Mesenchymal stem cell (in vitro differentiated cells and primary cell): ENCODE results near the gene NECAB2.

Experiments used
- DNase-seq: peaks from one replicate; pipeline ENCODE4 v3.0.0-alpha.2; 2013
- H2AFZ ChIP-seq: one replicate; pipeline ENCODE4 v1.6.1; 2013; ENCODE audit warnings: low read depth, mild to moderate bottlenecking, control low read depth, inconsistent platforms, low read length, moderate library complexity
- H2AK5ac ChIP-seq: 2 replicates; pipeline ENCODE4 v1.6.1; 2013; ENCODE audit warnings: low read length, moderate library complexity, mild to moderate bottlenecking, inconsistent platforms; ENCODE audit not compliant: severe bottlenecking
- H2BK120ac ChIP-seq: one replicate; pipeline ENCODE4 v1.6.1; 2013; ENCODE audit warnings: low read depth, mild to moderate bottlenecking, inconsistent platforms, low read length, moderate library complexity
- H2BK12ac ChIP-seq, 2 experiments: one replicate each; pipeline ENCODE4 v1.6.1; 2013; ENCODE audit warnings: inconsistent platforms in 2 of 2, low read length in 2 of 2, mild to moderate bottlenecking in 2 of 2, moderate library complexity in 2 of 2, control low read depth in 1 of 2
- H2BK15ac ChIP-seq: one replicate; pipeline ENCODE4 v1.6.1; 2013; ENCODE audit warnings: mild to moderate bottlenecking, low read depth, inconsistent platforms; ENCODE audit not compliant: poor library complexity, severe bottlenecking
- H2BK5ac ChIP-seq: 2 replicates; pipeline ENCODE4 v1.6.1; 2013; ENCODE audit warnings: low read depth, mild to moderate bottlenecking, low read length, control low read depth, inconsistent platforms; ENCODE audit not compliant: poor library complexity, severe bottlenecking
- H3K14ac ChIP-seq, 2 experiments: one replicate each; pipeline ENCODE4 v1.6.1; 2013; ENCODE audit warnings: inconsistent platforms in 2 of 2, low read length in 2 of 2, control low read depth in 1 of 2, mild to moderate bottlenecking in 1 of 2, moderate library complexity in 1 of 2
- H3K18ac ChIP-seq, 2 experiments: one replicate each; pipeline ENCODE4 v1.6.1; 2013; ENCODE audit warnings: inconsistent platforms in 2 of 2, low read length in 2 of 2, control low read depth in 1 of 2, low read depth in 1 of 2, mild to moderate bottlenecking in 1 of 2
- H3K23ac ChIP-seq, 2 experiments: one replicate each; pipeline ENCODE4 v1.6.1; 2013; ENCODE audit warnings: inconsistent platforms in 2 of 2, low read length in 2 of 2, mild to moderate bottlenecking in 2 of 2, moderate library complexity in 2 of 2, control low read depth in 1 of 2
- H3K27ac ChIP-seq: 2 replicates; pipeline ENCODE4 v1.5.1; 2013; ENCODE audit warnings: mild to moderate bottlenecking, moderate library complexity, low read length, control low read depth, inconsistent platforms; ENCODE audit not compliant: poor library complexity, severe bottlenecking
- H3K27me3 ChIP-seq, 2 experiments: 2 replicates each; pipeline versions ENCODE4 v1.6.1 to v1.7.0; 2013; ENCODE audit warnings: low read length in 2 of 2, mild to moderate bottlenecking in 2 of 2, moderate library complexity in 2 of 2, control low read depth in 1 of 2, inconsistent platforms in 1 of 2; ENCODE audit not compliant: control insufficient read depth in 1 of 2, insufficient read depth in 1 of 2
- H3K36me3 ChIP-seq, 2 experiments: 2 replicates each; pipeline versions ENCODE4 v1.6.1 to v1.7.0; 2013; ENCODE audit warnings: low read length in 2 of 2, control low read depth in 1 of 2, inconsistent platforms in 1 of 2, low read depth in 1 of 2, mild to moderate bottlenecking in 1 of 2; ENCODE audit not compliant: insufficient read depth in 2 of 2, control insufficient read depth in 1 of 2
- H3K4ac ChIP-seq, 2 experiments: one replicate each; pipeline ENCODE4 v1.6.1; 2013; ENCODE audit warnings: inconsistent platforms in 2 of 2, low read length in 2 of 2, mild to moderate bottlenecking in 2 of 2, moderate library complexity in 2 of 2, control low read depth in 1 of 2, low read depth in 1 of 2
- H3K4me1 ChIP-seq: 2 replicates; pipeline ENCODE4 v1.6.1; 2013; ENCODE audit warnings: low read depth, low read length, control low read depth; ENCODE audit not compliant: control insufficient read depth, insufficient read depth
- H3K4me2 ChIP-seq: 2 replicates; pipeline ENCODE4 v1.6.1; 2013; ENCODE audit warnings: low read length, mild to moderate bottlenecking, inconsistent platforms; ENCODE audit not compliant: poor library complexity, severe bottlenecking
- H3K4me3 ChIP-seq, 2 experiments: 2 replicates each; pipeline versions ENCODE4 v1.5.1 to v1.7.0; 2013; ENCODE audit warnings: low read length in 2 of 2, mild to moderate bottlenecking in 2 of 2, control low read depth in 1 of 2, low read depth in 1 of 2; ENCODE audit not compliant: insufficient read depth in 1 of 2
- H3K79me1 ChIP-seq: replicated peaks from 2 replicates; pipeline ENCODE4 v1.6.1; 2013; ENCODE audit warnings: mild to moderate bottlenecking, control low read depth, low read length, inconsistent platforms; ENCODE audit not compliant: poor library complexity, severe bottlenecking
- H3K9ac ChIP-seq: 2 replicates; pipeline ENCODE4 v1.7.0; 2013; ENCODE audit warnings: mild to moderate bottlenecking, low read length, moderate library complexity
- H3K9me3 ChIP-seq: 2 replicates; pipeline ENCODE4 v1.7.0; 2013; ENCODE audit warnings: mild to moderate bottlenecking, low read length; ENCODE audit not compliant: control insufficient read depth
- H4K8ac ChIP-seq: one replicate; pipeline ENCODE4 v1.6.1; 2013; ENCODE audit warnings: inconsistent platforms, mild to moderate bottlenecking, low read length, moderate library complexity
- H4K91ac ChIP-seq: one replicate; pipeline ENCODE4 v1.6.1; 2013; ENCODE audit warnings: mild to moderate bottlenecking, low read length, inconsistent platforms
- WGBS: methylation state at CpG from one replicate; pipeline ENCODE4 v1.1.7; 2013; ENCODE audit warnings: mixed read lengths; 5-methylcytosine and 5-hydroxymethylcytosine counted together

NECAB2 gene

GRCh38 chr16:84044118-84044488, 76.1 kb downstream of the NECAB2 start:
- no peak overlapping the region for H3K4ac ChIP-seq
- H2BK15ac ChIP-seq = no peak overlapping the region
- H2AFZ ChIP-seq = no peak overlapping the region
- H4K91ac ChIP-seq = no peak overlapping the region
- no peak overlapping the region for H3K27ac ChIP-seq
- H3K36me3 ChIP-seq = peaks cover 19 to 21% of the 10 kb centered on the region in 2 experiments
- H2BK5ac ChIP-seq = no peak overlapping the region
- no peak overlapping the region for H2BK12ac ChIP-seq
- WGBS = 72% methylated on average over 5 of the region's 5 CpGs
- H3K18ac ChIP-seq = no peak overlapping the region
- H3K4me2 ChIP-seq = no peak overlapping the region
- H3K27me3 ChIP-seq = peaks cover 44 to 47% of the 10 kb centered on the region in 2 experiments
- no peaks in the 10 kb centered on the region for H3K9me3 ChIP-seq
- H4K8ac ChIP-seq = no peak overlapping the region
- no peak overlapping the region for H2AK5ac ChIP-seq
- no peak overlapping the region for H3K4me3 ChIP-seq
- H3K79me1 ChIP-seq = no peaks in the 10 kb centered on the region
- H3K9ac ChIP-seq = no peak overlapping the region
- H3K14ac ChIP-seq = no peak overlapping the region
- peak; percentile 38 for DNase-seq
- peaks cover 4% of the 10 kb centered on the region for H3K4me1 ChIP-seq
- no peak overlapping the region for H3K23ac ChIP-seq
- H2BK120ac ChIP-seq = no peak overlapping the region

GRCh38 chr16:84045001-84045817, 77.2 kb downstream of the NECAB2 start:
- H3K14ac ChIP-seq = no peak overlapping the region
- no peak overlapping the region for H2BK5ac ChIP-seq
- H3K27me3 ChIP-seq = peaks cover 38 to 41% of the 10 kb centered on the region in 2 experiments
- H3K23ac ChIP-seq = no peak overlapping the region
- no peak overlapping the region for H3K4me2 ChIP-seq
- H3K4me3 ChIP-seq = no peak overlapping the region
- H4K91ac ChIP-seq = no peak overlapping the region
- H2BK120ac ChIP-seq = no peak overlapping the region
- H3K36me3 ChIP-seq = peaks cover 30 to 32% of the 10 kb centered on the region in 2 experiments
- WGBS = 71% methylated on average over 34 of the region's 36 CpGs
- no peak overlapping the region for H2BK15ac ChIP-seq
- H3K4me1 ChIP-seq = peaks cover 4% of the 10 kb centered on the region
- H4K8ac ChIP-seq = no peak overlapping the region
- H3K27ac ChIP-seq = no peak overlapping the region
- H2BK12ac ChIP-seq = no peak overlapping the region
- no peak overlapping the region for H3K4ac ChIP-seq
- DNase-seq = no peak
- H3K79me1 ChIP-seq = peaks cover 3% of the 10 kb centered on the region
- no peaks in the 10 kb centered on the region for H3K9me3 ChIP-seq
- no peak overlapping the region for H2AK5ac ChIP-seq
- no peak overlapping the region for H3K18ac ChIP-seq
- no peak overlapping the region for H2AFZ ChIP-seq
- H3K9ac ChIP-seq = no peak overlapping the region

GRCh38 chr16:84045818-84046470, 77.9 kb downstream of the NECAB2 start:
- no peak overlapping the region for H3K4me2 ChIP-seq
- H2AFZ ChIP-seq = no peak overlapping the region
- no peak overlapping the region for H2BK120ac ChIP-seq
- no peak overlapping the region for H3K14ac ChIP-seq
- H3K9ac ChIP-seq = no peak overlapping the region
- H3K79me1 ChIP-seq = peaks cover 4% of the 10 kb centered on the region
- no peak overlapping the region for H3K23ac ChIP-seq
- peaks cover 4% of the 10 kb centered on the region for H3K4me1 ChIP-seq
- WGBS = 96% methylated on average over 19 of the region's 19 CpGs
- H3K18ac ChIP-seq = no peak overlapping the region
- DNase-seq = no peak
- no peak overlapping the region for H2BK12ac ChIP-seq
- no peak overlapping the region for H4K8ac ChIP-seq
- no peak overlapping the region for H4K91ac ChIP-seq
- no peak overlapping the region for H2BK5ac ChIP-seq
- no peak overlapping the region for H3K4ac ChIP-seq
- H3K36me3 ChIP-seq = peaks cover 35 to 36% of the 10 kb centered on the region in 2 experiments
- no peaks in the 10 kb centered on the region for H3K9me3 ChIP-seq
- peaks cover 30 to 36% of the 10 kb centered on the region in 2 experiments for H3K27me3 ChIP-seq
- no peak overlapping the region for H3K4me3 ChIP-seq
- H3K27ac ChIP-seq = no peak overlapping the region
- H2AK5ac ChIP-seq = no peak overlapping the region
- no peak overlapping the region for H2BK15ac ChIP-seq

- Histone ChIP-seq H3K4me1 (peaks cover 4% of the 10 kb centered on the region), H2BK5ac (no peak overlapping the region), H3K23ac (no peak overlapping the region), H2BK120ac (no peak overlapping the region), H3K18ac (no peak overlapping the region), H3K14ac (no peak overlapping the region), H3K4me2 (no peak overlapping the region), H2BK12ac (no peak overlapping the region), H4K91ac (no peak overlapping the region), H3K36me3 (peaks cover 38 to 44% of the 10 kb centered on the region in 2 experiments), H3K79me1 (peaks cover 5% of the 10 kb centered on the region), H3K27ac (no peak overlapping the region), H2AFZ (no peak overlapping the region), H3K9me3 (no peaks in the 10 kb centered on the region), H4K8ac (no peak overlapping the region), H2BK15ac (no peak overlapping the region), H3K4me3 (no peak overlapping the region), H2AK5ac (no peak overlapping the region), H3K9ac (no peak overlapping the region), H3K4ac (no peak overlapping the region), H3K27me3 (peaks cover 23 to 29% of the 10 kb centered on the region in 2 experiments)
- 95% methylated on average over 6 of the region's 6 CpGs for WGBS
- DNase-seq = no peak
Observed at GRCh38 chr16:84047206-84047605, 79.2 kb downstream of the NECAB2 start.
